GM19193 (cell line): Measurements from ENCODE around the gene KCNK6.

Source experiments
- POLR2A ChIP-seq: IDR thresholded peaks from 4 replicates; pipeline ENCODE4 v1.6.1; 2011; ENCODE audit not compliant: insufficient read depth, insufficient read length; ENCODE audit errors: extremely low read depth

The KCNK6 gene

GRCh38 chr19:38289955-38290354, 29.7 kb upstream of the KCNK6 start:
- TF ChIP-seq POLR2A, result no peak

- TF ChIP-seq POLR2A, result no peak
These were observed 29.0 kb upstream of the KCNK6 start for GRCh38 chr19:38290631-38291147.

GRCh38 chr19:38291855-38292254, 27.8 kb upstream of the KCNK6 start:
- TF ChIP-seq POLR2A, result no peak

- TF ChIP-seq POLR2A, result no peak
These were observed 26.4 kb upstream of the KCNK6 start for GRCh38 chr19:38293281-38293680.

GRCh38 chr19:38294090-38294489, 25.6 kb upstream of the KCNK6 start:
- TF ChIP-seq POLR2A, result no peak

GRCh38 chr19:38298821-38299680, 20.6 kb upstream of the KCNK6 start:
- no peak for TF ChIP-seq POLR2A

GRCh38 chr19:38303517-38304351, 15.9 kb upstream of the KCNK6 start, which contains the start of gene C19orf33:
C19orf33 (plus strand) TSS chr19:38304251; CDS start chr19:38304262, 11 bp downstream.
- no peak for TF ChIP-seq POLR2A

GRCh38 chr19:38304352-38304865, 15.2 kb upstream of the KCNK6 start:
- no peak for TF ChIP-seq POLR2A

GRCh38 chr19:38304866-38305429, 14.7 kb upstream of the KCNK6 start:
- no peak for TF ChIP-seq POLR2A

- no peak for TF ChIP-seq POLR2A
These were observed 13.4 kb upstream of the KCNK6 start for GRCh38 chr19:38306236-38306635.

- no peak for TF ChIP-seq POLR2A
These were observed 12.6 kb upstream of the KCNK6 start for GRCh38 chr19:38307076-38307475.

- no peak for TF ChIP-seq POLR2A
These were observed 12.0 kb upstream of the KCNK6 start for GRCh38 chr19:38307597-38307996.

GRCh38 chr19:38308006-38308766, 11.5 kb upstream of the KCNK6 start:
- no peak for TF ChIP-seq POLR2A
